ENCODE data around the gene GBX1.

The GBX1 gene

DNA sequence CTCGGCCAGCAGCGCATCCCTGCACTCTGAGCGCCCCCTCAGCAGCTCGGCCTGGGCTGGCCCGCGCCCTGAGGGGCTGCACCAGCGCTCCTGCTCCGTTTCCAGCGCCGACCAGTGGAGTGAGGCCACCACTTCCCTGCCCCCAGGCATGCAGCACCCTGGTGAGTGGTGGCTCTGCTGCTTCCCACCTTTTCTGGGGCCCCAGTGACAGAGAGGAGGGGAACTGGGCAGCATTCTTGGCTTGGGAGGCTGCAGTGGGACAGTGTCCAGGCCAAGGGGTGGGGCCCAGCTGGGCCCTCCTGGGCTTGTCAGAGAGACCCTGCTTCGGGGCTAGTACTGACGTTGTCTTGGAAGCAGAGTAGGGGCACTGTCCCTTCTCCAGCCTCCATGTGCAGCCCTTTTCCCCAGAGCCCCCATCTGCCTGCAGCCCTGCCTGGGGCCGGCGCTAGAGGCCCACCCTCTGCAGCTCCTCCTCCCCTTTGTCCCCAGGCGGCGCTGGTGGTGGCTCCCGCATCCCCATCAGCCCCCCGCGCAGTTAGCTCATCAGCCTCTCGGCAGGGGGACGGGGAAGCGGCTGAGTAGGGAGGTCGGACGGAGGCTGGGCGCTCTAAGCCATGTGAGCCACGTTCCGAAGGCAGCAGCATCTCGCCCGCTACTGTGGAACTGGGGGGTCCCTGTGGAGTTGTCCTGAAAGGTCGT, 29.2 kb downstream of the GBX1 start:
- DNase-seq = no peak

DNA sequence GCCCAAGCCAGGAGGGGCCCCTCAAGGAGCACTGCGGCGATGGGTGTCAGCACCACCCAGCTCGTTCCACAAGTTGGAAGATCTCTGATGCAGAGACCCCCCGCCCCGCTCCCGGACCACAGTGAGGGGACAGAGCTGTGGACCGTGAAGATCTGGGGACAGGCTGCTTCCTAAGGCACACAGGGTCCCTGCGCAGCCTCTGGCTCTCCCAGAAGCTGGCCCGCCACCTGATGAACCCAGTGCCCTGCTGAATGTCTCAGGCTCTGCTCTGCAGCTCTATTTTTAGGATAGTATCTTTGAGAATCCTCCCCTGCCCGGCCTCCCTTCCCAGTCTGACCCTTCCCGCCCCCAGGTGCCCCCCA, 29.7 kb downstream of the GBX1 start:
- no peak for DNase-seq

DNA sequence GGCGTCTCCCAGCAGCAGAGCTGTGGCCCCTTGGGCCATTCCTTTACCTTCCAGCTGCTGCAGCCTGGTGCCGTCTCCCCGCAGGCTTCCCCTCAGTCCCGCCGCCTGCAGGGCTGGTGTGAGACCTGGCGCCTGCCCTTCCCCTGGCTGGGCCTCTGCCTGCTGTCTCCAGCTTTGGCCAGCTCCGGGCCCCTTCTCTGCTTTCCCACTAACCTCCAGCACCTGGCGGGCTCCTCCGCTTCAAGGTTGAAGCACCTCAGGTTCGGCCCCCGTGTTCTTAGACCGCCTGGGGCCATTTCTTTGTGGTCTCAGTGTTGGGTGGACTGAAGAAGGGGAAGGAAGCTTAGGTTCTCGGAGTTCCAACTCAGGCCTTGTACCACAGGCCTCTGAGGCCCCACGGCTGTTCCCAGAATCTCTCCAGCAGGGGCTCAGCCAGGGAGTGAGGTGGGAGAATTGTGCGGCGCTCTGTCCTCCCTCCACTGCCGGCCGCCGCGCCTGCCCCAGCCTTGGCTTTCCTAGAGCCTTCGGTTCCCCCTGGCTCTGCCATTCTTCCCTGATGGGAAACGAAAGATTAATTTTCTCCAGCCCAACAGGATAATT, 30.3 kb downstream of the GBX1 start:
- DNase-seq = no peak

DNA sequence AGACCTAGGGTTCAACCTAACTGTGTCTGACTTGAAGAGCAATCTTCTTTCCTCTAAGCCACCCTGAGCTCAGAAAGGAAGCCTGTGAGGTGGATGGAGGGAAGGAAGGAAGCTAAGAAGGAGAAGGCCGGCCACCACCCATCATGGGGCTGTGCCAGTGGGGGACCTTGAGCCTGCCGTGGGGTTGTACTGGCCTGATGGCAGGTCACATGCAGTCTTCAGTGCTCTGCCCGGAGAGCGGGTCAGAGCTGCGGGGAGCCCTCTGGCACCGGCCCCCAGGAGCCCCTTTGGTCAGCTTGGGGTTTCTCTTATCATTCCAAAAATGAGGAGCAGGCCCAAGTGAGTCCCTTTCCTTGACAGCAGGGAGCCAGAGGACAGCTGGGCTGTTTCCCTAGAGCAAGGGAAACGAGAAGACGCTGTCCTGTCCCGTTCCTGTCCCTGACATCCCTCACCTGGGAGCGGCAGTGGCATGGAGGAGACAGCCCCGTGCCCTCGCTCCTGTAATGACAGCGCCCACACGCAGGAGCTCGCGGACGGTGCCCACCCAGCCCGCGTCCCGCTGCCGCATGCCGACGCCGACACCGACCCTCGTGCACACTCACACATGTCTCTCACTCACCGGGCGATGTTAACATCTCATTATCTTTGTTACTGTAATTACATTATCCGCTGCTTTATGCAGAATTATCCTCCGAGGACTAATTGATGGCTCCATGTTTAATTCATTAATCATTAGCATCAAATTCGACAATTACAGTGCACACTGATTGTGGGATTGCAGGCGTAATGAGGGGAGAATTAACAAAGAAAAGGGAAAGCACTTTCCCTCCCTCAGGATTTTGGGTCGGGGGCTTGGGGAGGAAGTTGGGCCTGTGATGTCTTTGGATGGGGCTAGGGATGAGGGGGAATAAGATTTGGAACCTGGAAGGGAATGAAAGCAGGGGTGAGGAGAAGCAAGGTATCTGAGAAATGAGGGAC, 31.3 kb downstream of the GBX1 start:
- DNase-seq = no peak

DNA sequence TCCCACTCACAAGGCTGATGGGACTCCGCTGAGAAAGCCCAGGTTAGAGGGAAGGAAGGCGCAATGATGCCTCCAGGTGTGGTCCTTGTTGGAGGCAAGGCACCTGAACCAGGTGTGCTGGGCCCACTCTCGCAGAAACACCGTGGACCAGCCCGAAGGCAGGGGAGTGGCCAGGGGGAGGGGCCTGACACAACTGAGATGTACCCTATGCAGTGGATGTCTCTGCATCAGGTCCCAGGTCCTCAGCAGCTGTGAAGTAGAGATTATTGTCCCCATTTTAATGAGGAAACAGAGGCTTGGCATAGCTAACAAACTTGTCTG, 32.0 kb downstream of the GBX1 start:
- no peak for DNase-seq

DNA sequence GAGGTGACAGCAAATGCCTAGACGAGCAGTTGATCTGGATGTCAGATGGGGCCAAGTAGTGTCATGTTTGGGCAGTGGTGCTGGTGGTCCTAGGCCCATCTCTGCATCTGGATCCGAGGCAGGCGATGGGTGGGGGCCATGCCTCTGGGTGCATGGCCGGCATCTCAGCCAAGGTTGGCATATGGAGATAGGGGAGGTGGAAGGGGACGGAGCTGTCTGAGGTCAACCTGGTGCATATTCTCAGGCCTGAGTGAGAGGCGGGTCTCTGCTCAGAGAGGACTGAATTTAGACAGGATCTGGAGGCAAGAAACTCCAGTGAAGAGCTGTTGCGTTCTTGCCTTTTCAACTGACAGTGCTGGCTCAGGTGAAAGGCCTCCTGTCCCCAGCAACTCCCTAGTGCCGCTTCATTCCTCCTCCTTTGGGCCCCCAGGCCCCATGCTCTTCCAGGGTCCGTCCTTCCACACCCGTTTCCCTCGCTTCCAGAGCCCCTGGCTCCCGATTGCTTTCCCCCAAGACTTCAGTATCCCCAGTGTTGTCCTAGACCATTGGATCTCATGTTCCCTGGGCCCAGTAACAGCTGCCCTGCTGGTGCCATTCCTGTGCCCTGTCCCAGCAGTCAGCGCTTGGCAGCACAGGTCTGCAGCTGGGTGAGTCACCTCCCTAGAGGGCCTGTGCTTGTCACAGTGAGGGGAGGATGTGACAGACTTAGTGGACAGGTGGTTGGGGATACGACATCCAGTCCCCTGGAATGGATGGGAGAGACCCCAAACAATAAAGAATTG, 32.6 kb downstream of the GBX1 start:
- no peak for DNase-seq

DNA sequence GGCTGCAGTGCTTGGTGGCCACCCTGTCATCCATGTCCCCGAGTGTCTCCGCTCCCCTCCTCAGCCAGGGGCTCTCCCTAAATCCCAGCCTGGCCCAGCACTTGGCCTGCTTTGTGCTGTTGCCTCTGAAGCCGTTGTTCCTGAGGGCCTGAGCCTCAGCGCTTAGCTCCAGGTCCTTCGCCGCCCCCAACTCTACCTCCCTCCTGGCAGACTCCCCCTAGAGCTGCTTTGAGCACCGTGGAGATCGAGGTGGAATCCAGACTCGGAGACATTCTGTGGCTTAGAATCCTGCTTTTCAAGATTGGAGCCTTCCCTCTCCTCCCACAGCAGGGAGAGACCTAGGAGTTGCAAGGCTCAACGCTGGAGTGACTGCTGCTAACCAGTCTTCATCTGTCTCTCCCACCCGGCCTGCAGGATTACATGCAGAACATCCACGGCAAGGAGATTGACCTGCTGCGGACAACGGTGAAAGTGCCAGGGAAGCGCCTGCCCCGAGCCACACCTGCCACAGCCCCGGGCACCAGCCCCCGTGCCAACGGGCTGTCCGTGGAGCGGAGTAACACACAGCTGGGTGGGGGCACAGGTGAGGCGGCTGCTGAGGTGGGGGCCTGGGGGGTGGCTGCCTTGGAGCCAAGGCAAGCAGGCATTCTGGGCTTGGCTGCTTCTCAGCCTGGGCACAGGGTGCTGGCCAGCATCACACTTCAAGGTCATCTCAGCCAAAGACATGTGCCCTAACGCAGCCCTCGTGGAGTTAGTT, 33.3 kb downstream of the GBX1 start:
- DNase-seq = no peak

DNA sequence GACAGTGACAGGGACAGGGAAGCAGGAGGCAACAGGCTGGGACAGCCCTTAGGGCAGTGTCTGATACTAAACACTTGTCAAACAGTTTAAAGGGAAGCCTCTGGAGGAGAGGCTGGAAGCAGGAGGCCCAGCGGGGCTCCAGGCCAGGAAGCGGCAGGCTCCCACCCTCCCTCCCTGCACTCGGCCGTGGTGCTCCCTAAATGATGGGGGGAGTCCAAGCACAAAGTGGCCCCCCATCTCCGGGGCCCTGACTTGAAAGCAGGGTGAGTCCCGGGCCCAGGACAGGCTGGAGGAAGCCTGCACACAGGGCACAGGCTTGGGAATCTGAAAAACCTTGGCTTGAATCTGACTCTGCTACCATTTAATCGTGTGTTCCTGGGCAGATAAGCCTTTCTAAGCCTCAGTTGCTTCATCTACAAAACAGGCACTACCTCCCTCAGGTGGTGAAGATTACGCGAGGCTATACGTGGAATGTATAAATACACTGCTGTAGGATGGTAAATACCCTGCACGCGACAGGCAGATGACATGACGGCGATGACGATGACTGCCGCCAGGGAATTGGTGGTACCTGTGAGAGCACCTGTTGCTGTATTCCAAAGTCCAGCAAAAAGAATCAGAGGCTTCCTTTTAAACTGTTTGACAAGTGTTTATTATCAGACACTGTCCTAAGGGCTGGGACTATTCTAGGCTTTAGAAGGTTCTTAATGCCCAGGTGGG, 34.1 kb downstream of the GBX1 start:
- no peak for DNase-seq

DNA sequence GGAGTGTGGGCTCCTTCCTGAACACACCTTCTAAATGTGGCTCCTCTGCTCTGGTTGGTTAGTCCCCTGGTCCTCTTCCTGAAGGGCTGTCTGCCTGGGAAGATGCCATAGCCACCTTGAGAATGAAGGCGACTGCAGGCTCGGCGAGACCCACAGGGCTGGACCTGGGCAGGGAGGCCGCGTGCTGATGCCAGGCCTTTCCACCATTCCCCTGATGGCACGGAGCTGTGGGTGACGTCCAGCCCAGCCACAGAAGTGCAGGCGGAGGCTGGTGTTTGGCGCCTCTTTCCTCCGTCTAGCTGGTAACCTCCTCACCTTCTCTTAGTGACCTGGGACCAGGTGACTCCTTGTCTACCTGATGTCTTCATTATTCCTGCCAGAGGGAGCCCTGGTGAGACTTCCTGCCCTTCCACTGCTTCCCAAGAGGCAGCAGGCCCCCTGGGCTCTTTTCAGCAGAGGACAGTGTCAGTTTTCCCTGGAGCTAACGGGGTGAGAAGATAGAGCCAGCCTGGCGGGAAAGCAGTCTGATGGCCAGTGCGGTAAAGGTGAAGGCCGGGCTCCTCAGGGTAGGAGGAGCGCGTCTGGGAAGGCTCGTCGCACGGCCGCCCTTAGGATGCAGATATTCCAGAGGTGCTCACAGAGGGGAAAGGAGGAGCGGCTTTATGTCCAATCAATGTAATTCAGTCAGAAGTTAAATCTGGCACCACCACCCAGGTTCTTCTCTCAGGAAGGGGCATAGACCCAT, 34.9 kb downstream of the GBX1 start:
- DNase-seq = no peak

DNA sequence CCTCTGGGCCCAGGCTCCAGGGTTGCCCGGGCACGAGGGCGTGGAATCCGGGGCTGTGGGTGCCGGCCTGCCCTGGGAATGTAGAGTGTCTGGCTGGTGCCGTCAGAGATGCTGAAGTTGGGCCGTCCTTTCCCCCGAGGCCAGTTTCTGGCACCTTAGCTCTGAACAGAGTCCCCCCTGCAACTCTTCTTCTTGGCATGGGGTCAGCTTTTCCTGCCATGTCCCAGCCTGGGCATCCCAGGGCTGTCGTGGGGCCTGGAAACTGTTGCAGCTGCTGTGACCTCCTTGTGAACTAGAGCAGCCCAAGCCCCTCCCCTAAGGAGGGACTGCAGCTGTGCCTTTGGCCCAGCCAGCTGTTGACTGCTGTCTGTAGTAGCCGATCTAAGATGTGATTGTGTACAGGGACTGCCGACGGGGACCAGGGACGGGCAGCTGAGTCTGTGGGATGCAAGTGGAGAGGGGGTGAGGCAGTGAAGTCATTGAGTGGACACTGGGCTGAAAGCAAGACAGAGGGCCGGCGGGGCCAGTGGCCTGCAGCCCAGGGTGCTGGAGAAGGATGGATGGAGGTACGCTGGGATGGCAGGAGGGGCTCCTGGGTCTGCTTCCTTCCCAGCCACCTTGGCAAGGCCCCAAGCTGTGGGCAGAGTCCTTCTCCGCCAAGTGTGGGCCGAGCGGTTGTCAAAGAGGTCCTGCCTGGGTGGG, 35.8 kb downstream of the GBX1 start:
- DNase-seq = no peak

DNA sequence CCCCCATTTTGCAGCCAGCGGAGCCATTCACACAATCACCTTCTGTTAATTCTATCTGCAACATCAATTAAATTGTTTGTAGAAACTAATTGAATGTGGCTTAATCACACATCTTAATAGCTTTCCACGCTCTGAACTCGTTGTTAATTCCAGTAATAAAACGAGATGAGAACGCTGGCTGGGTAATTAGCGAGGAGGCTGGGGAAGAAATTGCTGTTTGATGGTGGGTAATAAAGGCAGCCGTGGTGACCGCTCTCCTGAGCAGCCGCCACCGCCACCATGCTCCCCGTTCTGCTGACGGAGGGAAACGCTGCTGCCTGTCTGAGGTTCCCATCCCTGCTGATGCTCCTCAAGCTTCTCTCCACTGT, 36.3 kb downstream of the GBX1 start:
- no peak for DNase-seq

DNA sequence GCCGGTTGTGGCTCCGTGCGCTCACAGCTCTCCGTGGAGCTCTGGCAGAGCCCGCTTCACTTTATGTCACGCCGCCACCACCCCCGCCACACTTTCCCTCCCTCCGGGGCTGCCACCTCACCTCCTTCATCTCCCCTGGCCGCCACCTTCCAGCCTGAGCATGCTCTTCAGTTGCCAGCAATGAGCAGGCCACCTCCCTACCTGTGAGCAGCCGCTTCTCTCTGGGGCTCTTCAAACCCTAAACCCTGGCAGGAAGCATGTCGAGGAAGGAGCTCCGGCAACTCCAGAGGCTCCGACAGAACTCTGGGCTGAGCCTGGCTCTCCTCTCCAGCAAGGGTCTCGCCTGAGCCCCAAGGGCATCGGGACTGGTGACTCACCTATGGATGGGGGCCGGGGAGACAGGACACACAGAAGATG, 36.7 kb downstream of the GBX1 start:
- DNase-seq = no peak

DNA sequence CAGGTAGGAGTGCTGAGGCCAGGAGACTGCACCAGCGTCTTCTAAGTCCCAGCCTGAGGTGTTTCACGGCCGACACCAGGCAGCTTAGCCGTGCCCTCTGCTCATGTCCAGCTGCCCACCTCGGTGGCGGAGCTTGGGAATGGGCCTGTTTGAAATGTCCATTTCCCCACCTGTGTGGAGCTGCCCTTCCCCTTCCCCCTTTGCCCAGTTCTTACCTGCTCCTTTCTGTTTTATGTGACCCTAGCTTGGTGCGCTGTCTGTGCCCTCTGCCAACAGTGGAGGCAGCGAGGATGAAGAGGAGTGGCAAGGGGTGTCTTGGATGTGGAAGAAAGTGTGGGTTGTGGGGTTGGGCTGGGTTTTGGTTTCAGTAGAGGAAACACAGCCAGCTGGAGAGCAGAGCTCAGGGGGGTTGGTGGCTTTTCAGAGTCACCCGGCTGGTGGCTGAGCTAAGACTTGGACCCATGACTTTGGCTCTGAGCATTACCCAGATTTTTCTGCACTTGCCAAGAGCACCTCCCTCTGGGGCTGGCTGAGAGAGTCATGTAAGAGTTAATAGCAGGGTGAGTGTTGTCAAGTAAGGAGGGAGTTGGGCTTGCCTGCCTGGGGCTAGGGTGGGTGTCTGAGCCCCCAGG, 37.4 kb downstream of the GBX1 start:
- DNase-seq = no peak

DNA sequence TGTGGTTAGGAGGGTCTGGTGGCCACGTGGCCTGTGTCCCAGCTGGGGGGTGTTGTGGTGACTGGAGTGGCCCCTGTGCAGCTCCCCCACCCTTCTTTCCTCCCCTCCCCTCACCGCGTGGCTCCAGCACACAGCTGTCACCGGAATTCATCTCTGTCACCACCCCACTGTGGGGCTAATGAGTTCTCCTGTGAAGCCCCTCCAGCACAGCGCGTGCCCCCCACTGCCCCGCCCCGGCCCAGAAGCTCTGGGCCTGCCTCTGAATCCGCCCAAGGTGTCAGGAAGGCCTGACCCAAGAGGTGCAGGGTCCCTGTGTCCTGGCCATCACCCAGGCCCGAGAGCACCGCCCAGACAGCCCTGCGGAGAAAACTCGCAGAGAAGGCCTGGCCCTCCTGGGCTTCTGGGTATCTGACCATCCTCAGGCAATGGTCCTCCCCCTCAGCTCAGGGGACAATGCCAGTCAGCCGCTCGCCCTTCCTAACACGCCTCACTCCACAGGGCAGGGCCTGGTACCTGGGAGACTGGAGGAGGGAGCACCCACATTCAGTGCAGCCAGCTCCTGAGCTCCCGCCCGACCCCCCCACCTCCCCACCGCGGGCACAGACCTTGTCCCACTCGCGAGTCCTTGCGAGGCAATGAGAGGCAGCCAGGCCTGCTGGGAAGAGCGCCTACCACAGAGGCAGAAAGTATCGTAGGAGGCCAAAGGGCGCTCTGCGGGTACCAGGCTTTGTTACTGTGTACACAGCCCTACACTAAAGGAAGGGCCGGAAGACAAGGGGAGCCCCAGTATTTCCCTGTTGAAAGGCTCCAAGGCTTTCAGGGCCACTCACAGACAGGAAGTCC, 38.2 kb downstream of the GBX1 start:
- DNase-seq = no peak

DNA sequence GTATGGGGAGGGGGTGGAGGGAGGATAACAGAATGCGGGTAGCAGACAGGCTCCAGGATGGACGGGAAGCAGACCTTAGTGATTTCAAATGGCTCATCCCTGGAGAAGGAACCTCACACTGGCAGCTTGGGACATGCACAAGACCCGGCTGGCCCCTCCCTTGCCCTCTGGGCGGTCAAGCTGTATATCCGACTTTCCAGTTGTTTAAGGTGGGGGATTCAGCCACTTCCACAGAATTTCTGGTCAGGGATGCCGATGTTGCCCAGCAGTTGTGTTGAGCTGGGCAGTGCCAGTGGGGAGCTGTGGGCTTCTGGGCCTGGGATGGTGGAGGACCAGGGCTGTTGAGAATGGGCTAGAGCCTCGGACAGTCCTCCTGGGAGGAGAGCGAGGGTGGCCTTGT, 38.8 kb downstream of the GBX1 start:
- no peak for DNase-seq

DNA sequence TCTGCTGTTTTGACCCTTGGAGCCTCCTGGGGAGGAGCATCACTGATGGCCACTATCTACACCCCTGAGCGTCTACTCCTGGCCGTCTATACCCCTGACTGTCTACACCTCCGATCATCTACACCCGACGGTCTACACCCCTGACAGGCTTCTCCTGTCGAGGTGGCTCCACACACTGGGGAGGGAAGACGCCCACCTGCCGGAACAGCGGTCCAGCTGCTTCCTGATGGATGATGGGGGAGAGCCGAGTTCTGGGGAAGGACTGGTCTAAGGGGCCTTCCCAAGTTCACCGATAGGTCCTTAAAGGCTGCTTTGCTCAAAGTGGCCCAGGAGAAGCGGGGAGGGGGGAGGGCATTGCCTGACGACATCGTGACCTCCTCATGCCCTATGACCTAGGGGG, 39.4 kb downstream of the GBX1 start:
- DNase-seq = no peak

DNA sequence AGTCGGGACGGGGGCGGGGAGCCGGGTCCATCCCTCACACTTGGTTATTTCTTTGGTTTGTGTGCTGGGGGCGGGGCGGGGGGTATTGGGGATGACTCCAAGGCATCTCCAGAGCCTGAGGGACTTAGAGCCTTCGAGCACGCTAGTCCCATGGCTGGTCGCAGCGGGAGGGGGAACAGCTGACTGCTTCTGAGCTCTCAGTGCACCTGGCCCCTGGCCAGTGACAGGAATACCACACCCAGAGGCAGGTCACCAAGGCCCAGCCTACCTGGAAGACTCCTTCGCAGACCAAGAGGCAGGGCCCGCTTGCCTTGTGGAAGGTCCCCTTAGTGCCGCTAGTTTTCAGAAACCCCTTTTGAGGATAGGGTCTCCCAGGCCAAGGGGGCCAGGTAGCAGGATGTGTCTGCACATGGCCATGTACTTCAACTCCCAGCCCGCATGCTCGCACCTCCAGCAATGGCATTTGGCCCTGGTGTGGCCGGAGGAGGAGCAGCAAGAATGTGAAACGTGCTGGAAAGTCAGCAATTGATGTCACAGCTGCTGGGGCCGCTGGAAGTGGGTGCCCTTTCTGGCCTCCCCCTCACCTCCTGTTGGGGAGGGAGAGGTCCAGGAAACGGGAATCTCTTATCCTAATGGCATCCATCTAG, 40.9 kb downstream of the GBX1 start:
- no peak for DNase-seq

DNA sequence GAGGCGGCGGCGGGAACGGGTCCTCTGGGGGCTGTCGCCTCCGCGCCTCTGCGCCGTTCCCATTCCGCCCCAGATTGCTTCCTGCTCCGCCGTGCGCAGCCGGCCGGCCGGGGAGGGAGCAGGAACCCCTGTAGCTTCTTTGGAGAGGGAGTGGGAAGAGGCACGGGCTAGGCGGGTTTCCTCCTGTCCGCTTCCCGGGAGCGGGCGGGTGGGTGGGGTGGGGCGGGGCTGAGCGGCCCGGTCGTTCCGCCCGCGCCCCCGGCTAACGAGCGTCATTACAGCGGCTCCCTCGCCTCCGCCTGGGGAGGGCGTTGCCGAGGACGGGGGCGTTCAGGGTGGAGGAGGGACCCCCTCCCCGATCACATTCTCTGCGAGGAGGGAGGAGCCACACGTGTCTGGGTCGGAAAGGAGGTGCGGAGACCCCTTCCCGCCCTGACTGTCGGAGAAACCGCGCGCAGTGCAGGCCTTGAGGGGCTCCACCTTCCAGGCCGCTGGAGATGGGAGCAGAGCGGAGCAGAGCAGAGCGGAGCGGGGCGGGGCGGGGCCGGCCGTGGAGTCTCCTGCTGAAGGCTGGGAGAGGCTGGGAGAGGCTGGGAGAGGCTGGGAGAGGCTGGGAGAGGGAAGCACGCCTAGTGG, 41.5 kb downstream of the GBX1 start:
- no peak for DNase-seq
